PC-9 (cell line): ENCODE data around the gene TNRC6C. TPM values are rescaled to one million over a fixed set of nuclear protein-coding genes. Genes with fewer than 3 reads are reported as not detected.

Experiments used
- BruUV-seq: library from RNA; stranded (reverse); fragments of 400-500 nt; replicated peaks from 2 replicates; lab custom pipeline; 2021; lab: Mats Ljungman, UMichigan
- CTCF ChIA-PET: fragments of 300-600 bp; sonication (Branson Sonifier 250); formaldehyde crosslinking; loops from one replicate; lab custom pipeline; 2022; ENCODE audit warnings: antibody characterized with exemption; lab: Charles Lee
- POLR2A ChIA-PET: fragments of 300-600 bp; sonication (Branson Sonifier 250); formaldehyde crosslinking; loops from one replicate; lab custom pipeline; 2022; ENCODE audit warnings: antibody characterized with exemption; ENCODE audit not compliant: unreplicated experiment; lab: Charles Lee
- DNase-seq, 2 experiments: peaks; one replicate each; pipeline versions ENCODE4 v3.0.0 to v3.0.0-alpha.2; 2015 to 2022; ENCODE audit warnings: mixed read lengths in 1 of 2
- H2AFZ ChIP-seq: fragments of 200-600 bp; sonication (generic); 2 replicates; pipeline ENCODE4 v1.8.1; 2017; ENCODE audit warnings: antibody characterized with exemption
- H3F3A ChIP-seq: fragments of 200-600 bp; sonication (generic); 2 replicates; pipeline ENCODE4 v1.8.1; 2017; ENCODE audit warnings: antibody characterized with exemption, mild to moderate bottlenecking, low read depth; ENCODE audit not compliant: insufficient read depth
- H3K27ac ChIP-seq: fragments of 200-600 bp; sonication (generic); 2 replicates; pipeline ENCODE4 v1.6.1; 2016; ENCODE audit warnings: mixed run types
- H3K27me3 ChIP-seq: fragments of 200-600 bp; sonication (generic); 2 replicates; pipeline ENCODE4 v1.6.1; 2016; ENCODE audit warnings: low read depth, mixed run types; ENCODE audit not compliant: insufficient read depth
- H3K36me3 ChIP-seq: fragments of 200-600 bp; sonication (generic); 2 replicates; pipeline ENCODE4 v1.6.1; 2016; ENCODE audit warnings: low read depth, mixed run types
- H3K4me1 ChIP-seq: fragments of 200-600 bp; sonication (generic); replicated peaks from 2 replicates; pipeline ENCODE4 v1.6.1; 2016; ENCODE audit warnings: mixed run types; ENCODE audit not compliant: insufficient read depth
- H3K4me2 ChIP-seq: fragments of 200-600 bp; sonication (generic); 2 replicates; pipeline ENCODE4 v1.6.1; 2017; ENCODE audit warnings: mixed run types
- H3K4me3 ChIP-seq: fragments of 200-600 bp; sonication (generic); 2 replicates; pipeline ENCODE4 v1.6.1; 2016; ENCODE audit warnings: mixed run types
- H3K79me2 ChIP-seq: fragments of 200-600 bp; sonication (generic); 2 replicates; pipeline ENCODE4 v1.6.1; 2017; ENCODE audit warnings: low read depth, mixed run types
- H3K9me2 ChIP-seq: fragments of 200-600 bp; sonication (generic); 2 replicates; pipeline ENCODE4 v1.8.1; 2017; ENCODE audit warnings: mild to moderate bottlenecking; ENCODE audit not compliant: insufficient read depth
- H3K9me3 ChIP-seq: fragments of 200-600 bp; sonication (generic); 2 replicates; pipeline ENCODE4 v1.8.1; 2016; ENCODE audit warnings: low read depth; ENCODE audit not compliant: insufficient read depth
- H4K20me1 ChIP-seq: fragments of 200-600 bp; sonication (generic); 2 replicates; pipeline ENCODE4 v1.8.1; 2017; ENCODE audit not compliant: insufficient read depth
- CTCF ChIP-seq: fragments of 200-600 bp; sonication (generic); conservative IDR thresholded peaks from 2 replicates; pipeline ENCODE4 v1.6.1; 2017; ENCODE audit warnings: mixed run types, antibody characterized with exemption, mild to moderate bottlenecking, moderate library complexity
- EZH2 ChIP-seq: fragments of 200-600 bp; sonication (generic); IDR thresholded peaks from 2 replicates; pipeline ENCODE4 v1.8.0; 2017; ENCODE audit warnings: antibody characterized with exemption, low read depth
- intact Hi-C: fragments of 100-400 bp; cut with micrococcal nuclease; formaldehyde crosslinking; loops from one replicate; pipeline ENCODE4 v1.10.0; 2022; ENCODE audit not compliant: unreplicated experiment
- total RNA-seq: library from RNA; stranded (reverse); gene quantifications from 2 replicates; pipeline ENCODE4 v1.2.3, GENCODE V29; 2021

The TNRC6C gene
- total RNA-seq, 1 experiment from 2014 or later = 0.37 TPM

DNA sequence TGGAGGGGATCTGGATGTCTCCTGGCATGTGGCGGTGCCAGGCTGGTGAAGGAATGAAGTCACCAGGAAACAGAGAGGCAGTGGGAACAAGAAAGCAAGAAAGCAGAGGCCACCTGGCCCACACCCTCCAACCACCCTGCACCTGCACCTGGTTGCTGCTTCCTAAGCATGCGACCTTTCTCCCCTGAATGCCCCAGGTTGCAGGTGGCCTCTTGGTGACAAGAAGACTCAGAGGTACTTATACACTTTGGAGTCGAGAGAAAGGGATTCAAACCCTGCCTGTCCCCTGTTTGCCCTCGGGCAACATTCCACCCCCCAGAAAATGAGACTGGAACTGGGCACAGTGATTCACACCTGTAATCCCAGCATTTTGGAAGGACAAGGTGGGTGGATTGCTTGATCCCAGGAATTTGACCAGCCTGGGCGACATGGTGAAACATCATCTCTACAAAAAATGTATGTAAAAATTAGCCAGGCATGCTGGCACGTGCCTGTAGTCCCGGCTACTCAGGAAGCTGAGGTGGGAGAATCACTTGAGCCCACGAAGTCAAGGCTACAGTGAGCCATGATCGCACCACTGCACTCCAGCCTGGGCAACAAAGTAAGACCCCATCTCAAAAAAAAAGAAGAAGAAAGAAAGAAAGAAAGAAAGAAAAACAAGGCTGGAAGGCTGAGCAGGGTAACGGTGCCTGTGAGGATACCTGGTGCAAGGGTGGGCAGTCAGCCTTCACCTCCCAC is 34.6 kb upstream of the TNRC6C start:
- no peaks in the 10 kb centered on the region; the same call in 1 of the 2 replicates for H4K20me1 ChIP-seq
- H3K27ac ChIP-seq = no peak overlapping the region
- no peak for DNase-seq
- H3K79me2 ChIP-seq = no peaks in the 10 kb centered on the region
- no peak overlapping the region for H2AFZ ChIP-seq
- H3K27me3 ChIP-seq = peaks cover 83% of the 10 kb centered on the region
- POLR2A ChIA-PET = no interaction called here
- CTCF ChIA-PET = no interaction called here
- no peaks in the 10 kb centered on the region for H3K4me1 ChIP-seq
- no peaks in the 10 kb centered on the region for H3K9me3 ChIP-seq
- H3K4me2 ChIP-seq = no peak overlapping the region
- TF ChIP-seq CTCF (no peak), EZH2 (no peak)
- no TSS peak for BruUV-seq
- no peaks in the 10 kb centered on the region for H3K36me3 ChIP-seq
- H3K9me2 ChIP-seq = no peaks in the 10 kb centered on the region
- intact Hi-C loops = no loop called here
- H3F3A ChIP-seq = no peaks in the 10 kb centered on the region
- no peak overlapping the region for H3K4me3 ChIP-seq

GRCh38 chr17:77924757-77925336 is 33.7 kb upstream of the TNRC6C start:
- H4K20me1 ChIP-seq = no peaks in the 10 kb centered on the region; the same call in 1 of the 2 replicates

More at GRCh38 chr17:77924757-77925336, 33.7 kb upstream of the TNRC6C start:
- Histone ChIP-seq H3K36me3 (no peaks in the 10 kb centered on the region), H3K27ac (no peak overlapping the region), H3K9me2 (no peaks in the 10 kb centered on the region), H3K4me1 (no peaks in the 10 kb centered on the region), H3K4me3 (no peak overlapping the region), H3F3A (no peaks in the 10 kb centered on the region), H3K27me3 (peaks cover 83% of the 10 kb centered on the region), H3K79me2 (no peaks in the 10 kb centered on the region), H2AFZ (no peak overlapping the region), H3K9me3 (no peaks in the 10 kb centered on the region), H3K4me2 (no peak overlapping the region)
- ChIA-PET POLR2A (no interaction called here), CTCF (no interaction called here)
- BruUV-seq = no TSS peak
- intact Hi-C loops = no loop called here
- TF ChIP-seq CTCF (no peak), EZH2 (no peak)
- DNase-seq = no peak
